Measurements from ENCODE around the gene PTGDR2.

PTGDR2 gene

DNA sequence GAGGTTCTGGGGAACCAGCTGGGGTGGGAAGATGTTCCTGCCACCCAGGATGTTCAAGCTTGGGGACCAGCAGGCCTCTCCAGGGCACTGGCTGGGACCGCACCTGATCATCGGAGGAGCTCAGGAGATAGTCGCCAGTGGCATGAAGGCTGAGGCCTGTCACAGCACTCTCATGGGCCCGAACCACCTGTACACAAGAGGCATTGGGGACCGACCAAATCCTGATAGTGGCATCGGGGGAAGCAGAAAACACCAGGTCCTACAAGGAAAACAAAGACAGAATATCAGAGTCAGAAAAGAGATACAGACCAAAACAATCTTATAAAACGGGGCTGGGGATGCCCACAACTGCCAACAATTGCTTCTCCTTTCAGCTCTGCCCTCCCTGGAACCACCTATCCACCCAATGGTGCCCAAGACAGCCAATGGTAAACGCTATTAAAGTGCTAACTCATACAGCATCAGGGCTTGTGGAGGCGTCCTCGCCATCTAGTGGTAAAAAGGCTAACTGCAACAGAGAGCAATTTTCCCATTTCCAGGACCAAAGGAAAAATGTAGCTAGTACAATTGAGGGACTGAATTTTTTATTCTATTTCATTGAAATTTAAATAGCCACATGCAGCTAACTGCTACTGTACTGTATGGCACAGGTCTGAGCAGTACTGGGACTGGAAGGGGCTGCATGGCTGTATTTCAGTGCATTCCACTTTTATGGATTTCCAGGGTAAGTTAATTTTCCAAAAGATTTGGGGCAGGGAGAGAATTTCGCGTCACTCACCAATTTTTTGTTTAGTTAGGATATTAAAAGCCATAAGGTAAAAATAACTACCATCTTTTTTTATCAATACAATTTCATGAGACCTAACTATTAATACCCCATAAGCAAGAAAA is 43.5 kb upstream of the PTGDR2 start:
- DNase-seq (ENCODE audit: extremely low read depth, insufficient read length), result no peak
- peaks cover 44% of the 10 kb centered on the region for H3K36me3 ChIP-seq (ENCODE audit: control insufficient read depth, insufficient read depth, low read length)

DNA sequence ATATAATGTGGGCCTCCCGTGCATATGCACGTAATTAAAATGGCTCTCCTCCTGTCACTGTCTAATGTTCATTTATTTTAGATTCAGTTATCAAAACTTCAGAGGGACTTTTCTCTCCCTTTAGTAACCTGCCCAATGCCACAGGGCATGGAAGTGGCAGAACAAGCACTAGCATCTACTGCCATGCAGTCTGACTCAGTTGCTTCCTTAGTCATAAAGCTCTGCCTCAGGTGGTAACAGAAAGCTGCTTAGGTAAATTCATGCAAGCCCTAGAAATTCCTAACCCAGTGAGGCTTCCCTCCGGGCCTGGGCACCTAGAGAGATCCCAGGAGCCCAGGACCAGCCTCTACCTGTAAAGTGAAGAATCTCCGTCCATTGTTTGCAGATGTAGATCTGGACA is 41.7 kb upstream of the PTGDR2 start:
- no peaks in the 10 kb centered on the region for H3K27me3 ChIP-seq (replicated peaks; ENCODE audit: control insufficient read depth, insufficient read depth, low read length)
- DNase-seq (ENCODE audit: extremely low read depth, insufficient read length), result no peak
- TF ChIP-seq, protein P1, sequence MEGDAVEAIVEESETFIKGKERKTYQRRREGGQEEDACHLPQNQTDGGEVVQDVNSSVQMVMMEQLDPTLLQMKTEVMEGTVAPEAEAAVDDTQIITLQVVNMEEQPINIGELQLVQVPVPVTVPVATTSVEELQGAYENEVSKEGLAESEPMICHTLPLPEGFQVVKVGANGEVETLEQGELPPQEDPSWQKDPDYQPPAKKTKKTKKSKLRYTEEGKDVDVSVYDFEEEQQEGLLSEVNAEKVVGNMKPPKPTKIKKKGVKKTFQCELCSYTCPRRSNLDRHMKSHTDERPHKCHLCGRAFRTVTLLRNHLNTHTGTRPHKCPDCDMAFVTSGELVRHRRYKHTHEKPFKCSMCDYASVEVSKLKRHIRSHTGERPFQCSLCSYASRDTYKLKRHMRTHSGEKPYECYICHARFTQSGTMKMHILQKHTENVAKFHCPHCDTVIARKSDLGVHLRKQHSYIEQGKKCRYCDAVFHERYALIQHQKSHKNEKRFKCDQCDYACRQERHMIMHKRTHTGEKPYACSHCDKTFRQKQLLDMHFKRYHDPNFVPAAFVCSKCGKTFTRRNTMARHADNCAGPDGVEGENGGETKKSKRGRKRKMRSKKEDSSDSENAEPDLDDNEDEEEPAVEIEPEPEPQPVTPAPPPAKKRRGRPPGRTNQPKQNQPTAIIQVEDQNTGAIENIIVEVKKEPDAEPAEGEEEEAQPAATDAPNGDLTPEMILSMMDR (IDR thresholded peaks at IDR 0.05; ENCODE audit: insufficient read depth, low read length, poor library complexity, severe bottlenecking), result no peak
- H3K36me3 ChIP-seq (ENCODE audit: control insufficient read depth, insufficient read depth, low read length), result peaks cover 38% of the 10 kb centered on the region
- H3K4me3 ChIP-seq (replicated peaks; ENCODE audit: low read depth, low read length), result no peak overlapping the region

More for the DNA sequence above, 43.5 kb upstream of the PTGDR2 start:
- TF ChIP-seq, protein P1 (IDR thresholded peaks at IDR 0.05; ENCODE audit: insufficient read depth, low read length, poor library complexity, severe bottlenecking), result peak; percentile 92
- H3K4me3 ChIP-seq (replicated peaks; ENCODE audit: low read depth, low read length), result no peak overlapping the region
- H3K27me3 ChIP-seq (replicated peaks; ENCODE audit: control insufficient read depth, insufficient read depth, low read length), result no peaks in the 10 kb centered on the region

DNA sequence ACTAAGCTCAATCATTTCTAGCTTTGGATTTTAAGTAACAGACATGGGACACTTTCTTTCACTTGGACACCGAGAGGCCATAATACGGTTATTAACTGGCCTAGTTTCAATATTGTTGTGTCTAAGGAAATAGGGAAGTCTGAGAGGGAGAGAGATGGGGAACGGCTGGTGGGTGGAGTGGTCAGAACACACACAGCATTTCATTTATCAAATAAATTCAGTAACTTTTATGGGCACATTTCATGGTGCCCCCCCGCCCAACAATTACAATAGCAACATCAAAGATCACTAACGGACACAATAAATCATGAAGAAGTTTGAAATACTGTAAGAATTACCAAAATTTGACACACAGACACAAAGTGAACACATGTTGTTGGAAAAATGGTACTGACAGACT is 39.9 kb upstream of the PTGDR2 start:
- Histone ChIP-seq H3K4me3 (replicated peaks; ENCODE audit: low read depth, low read length) (no peak overlapping the region), H3K27me3 (replicated peaks; ENCODE audit: control insufficient read depth, insufficient read depth, low read length) (no peaks in the 10 kb centered on the region), H3K36me3 (ENCODE audit: control insufficient read depth, insufficient read depth, low read length) (peaks cover 30% of the 10 kb centered on the region)
- DNase-seq (ENCODE audit: extremely low read depth, insufficient read length), result no peak
- TF ChIP-seq, protein P1 (IDR thresholded peaks at IDR 0.05; ENCODE audit: insufficient read depth, low read length, poor library complexity, severe bottlenecking), result no peak

DNA sequence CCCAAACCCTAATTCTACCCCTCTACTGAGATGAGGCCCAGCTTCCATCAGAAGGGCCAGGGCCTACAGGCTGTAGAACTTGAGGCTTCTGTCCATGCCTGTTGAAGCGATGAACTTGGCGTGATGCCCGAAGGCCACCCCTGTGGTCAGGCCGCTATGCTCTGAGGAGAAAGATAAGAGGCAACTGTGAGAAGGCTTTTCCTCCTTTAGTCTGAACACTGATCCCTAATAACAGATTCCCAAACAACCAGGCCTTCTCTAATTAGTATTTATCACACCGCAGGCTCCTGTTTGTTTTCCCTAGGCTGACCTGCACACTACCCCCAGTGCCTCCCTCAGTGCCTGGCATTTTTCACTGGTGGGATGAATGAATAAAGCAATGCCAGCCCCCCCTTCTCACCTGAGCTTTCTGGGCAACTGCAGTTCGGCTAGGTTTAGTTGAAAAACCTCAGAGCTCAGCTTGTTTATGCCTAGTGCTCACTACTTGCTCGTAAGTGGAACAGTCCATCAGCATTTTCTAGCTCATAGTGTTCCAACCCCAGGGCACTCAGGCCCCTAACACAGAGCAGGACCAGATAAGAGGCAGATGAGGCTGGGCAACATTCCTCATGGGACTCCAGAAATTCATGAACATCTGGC is 35.5 kb upstream of the PTGDR2 start:
- Histone ChIP-seq H3K4me3 (replicated peaks; ENCODE audit: low read depth, low read length) (no peak overlapping the region), H3K36me3 (ENCODE audit: control insufficient read depth, insufficient read depth, low read length) (peaks cover 17% of the 10 kb centered on the region), H3K27me3 (replicated peaks; ENCODE audit: control insufficient read depth, insufficient read depth, low read length) (no peaks in the 10 kb centered on the region)
- DNase-seq (ENCODE audit: extremely low read depth, insufficient read length), result no peak
- TF ChIP-seq, protein P1 (IDR thresholded peaks at IDR 0.05; ENCODE audit: insufficient read depth, low read length, poor library complexity, severe bottlenecking), result no peak

DNA sequence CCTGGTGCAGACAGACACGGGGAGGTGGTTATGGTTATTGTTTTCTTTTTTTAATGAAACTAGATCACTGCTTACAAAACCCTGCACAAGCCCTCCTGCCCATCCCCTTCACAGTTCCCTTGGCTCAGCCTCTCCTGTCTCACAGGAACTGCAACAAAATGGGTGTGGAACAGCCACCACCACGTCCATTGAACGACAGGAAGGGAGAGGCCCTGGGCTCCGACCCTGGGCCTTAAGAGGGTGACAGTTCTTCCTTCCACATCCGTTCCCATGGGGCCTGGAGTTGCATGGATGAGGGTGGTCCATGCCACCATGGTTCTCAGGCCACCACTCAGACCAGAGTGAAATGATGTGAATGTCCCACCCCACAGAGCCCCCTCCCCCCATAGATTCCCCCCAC is 34.9 kb upstream of the PTGDR2 start:
- Histone ChIP-seq H3K27me3 (replicated peaks; ENCODE audit: control insufficient read depth, insufficient read depth, low read length) (no peaks in the 10 kb centered on the region), H3K36me3 (ENCODE audit: control insufficient read depth, insufficient read depth, low read length) (peaks cover 14% of the 10 kb centered on the region), H3K4me3 (replicated peaks; ENCODE audit: low read depth, low read length) (no peak overlapping the region)
- no peak for DNase-seq (ENCODE audit: extremely low read depth, insufficient read length)
- TF ChIP-seq, protein P1 (IDR thresholded peaks at IDR 0.05; ENCODE audit: insufficient read depth, low read length, poor library complexity, severe bottlenecking), result no peak

All from GM06990 (cell line).